ENCODE measurements around the gene GNAQ.

DNA sequence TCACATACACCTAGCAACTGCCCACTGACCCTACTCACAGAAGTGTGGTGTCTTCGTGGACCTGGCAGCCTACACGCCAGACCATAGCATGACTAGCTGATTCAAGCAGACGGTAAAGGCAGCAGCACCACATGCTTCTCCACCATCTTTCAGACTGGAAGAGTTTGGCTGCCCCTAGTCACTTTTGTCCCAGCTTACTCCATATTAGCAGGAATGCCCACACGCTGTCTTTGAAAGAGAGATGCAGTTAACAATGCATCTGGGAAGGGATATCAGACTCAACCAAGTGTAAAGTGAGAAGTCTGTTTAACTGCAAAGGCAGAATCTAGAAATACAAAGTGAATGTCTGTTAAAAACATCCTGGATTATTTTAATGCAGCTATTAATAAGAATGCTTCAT lies 206.2 kb downstream of the GNAQ start:
- TF ChIP-seq, protein P1, sequence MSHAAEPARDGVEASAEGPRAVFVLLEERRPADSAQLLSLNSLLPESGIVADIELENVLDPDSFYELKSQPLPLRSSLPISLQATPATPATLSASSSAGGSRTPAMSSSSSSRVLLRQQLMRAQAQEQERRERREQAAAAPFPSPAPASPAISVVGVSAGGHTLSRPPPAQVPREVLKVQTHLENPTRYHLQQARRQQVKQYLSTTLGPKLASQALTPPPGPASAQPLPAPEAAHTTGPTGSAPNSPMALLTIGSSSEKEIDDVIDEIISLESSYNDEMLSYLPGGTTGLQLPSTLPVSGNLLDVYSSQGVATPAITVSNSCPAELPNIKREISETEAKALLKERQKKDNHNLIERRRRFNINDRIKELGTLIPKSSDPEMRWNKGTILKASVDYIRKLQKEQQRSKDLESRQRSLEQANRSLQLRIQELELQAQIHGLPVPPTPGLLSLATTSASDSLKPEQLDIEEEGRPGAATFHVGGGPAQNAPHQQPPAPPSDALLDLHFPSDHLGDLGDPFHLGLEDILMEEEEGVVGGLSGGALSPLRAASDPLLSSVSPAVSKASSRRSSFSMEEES (CRISPR knock-in tag; IDR thresholded peaks at IDR 0.05) = no peak
- TF ChIP-seq, protein P2, sequence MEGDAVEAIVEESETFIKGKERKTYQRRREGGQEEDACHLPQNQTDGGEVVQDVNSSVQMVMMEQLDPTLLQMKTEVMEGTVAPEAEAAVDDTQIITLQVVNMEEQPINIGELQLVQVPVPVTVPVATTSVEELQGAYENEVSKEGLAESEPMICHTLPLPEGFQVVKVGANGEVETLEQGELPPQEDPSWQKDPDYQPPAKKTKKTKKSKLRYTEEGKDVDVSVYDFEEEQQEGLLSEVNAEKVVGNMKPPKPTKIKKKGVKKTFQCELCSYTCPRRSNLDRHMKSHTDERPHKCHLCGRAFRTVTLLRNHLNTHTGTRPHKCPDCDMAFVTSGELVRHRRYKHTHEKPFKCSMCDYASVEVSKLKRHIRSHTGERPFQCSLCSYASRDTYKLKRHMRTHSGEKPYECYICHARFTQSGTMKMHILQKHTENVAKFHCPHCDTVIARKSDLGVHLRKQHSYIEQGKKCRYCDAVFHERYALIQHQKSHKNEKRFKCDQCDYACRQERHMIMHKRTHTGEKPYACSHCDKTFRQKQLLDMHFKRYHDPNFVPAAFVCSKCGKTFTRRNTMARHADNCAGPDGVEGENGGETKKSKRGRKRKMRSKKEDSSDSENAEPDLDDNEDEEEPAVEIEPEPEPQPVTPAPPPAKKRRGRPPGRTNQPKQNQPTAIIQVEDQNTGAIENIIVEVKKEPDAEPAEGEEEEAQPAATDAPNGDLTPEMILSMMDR (CRISPR knock-in tag; IDR thresholded peaks at IDR 0.05) = no peak

Data from HepG2 (cell line).